Measurements from ENCODE around the gene PIK3AP1.
"Not testable (repeated sequence)": the region's sequence is repeated elsewhere in the genome, so short reads cannot be mapped to it uniquely, and the experiment has no call there.

The PIK3AP1 gene

DNA sequence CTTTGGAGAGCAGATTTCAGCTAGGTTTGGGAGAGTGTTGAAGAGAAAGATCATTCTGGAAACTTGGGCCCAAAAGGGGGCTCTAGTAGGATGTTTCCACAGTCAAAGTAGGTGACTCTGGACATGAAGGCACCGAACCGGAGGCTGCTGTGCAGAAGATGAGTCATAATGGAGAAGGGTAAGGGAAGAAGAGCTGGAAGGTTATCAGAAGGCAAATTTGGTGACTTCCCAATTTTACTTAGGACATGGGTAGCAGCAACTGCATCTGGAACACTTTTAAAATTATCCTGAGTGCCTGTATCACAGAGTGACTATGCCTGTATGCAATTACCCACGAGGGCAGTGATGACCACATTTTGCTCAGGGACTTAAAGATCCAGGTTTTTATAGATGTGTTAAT is 38.8 kb downstream of the PIK3AP1 start:
- peaks cover 83% of the 10 kb centered on the region for H3K79me2 ChIP-seq (ENCODE audit: insufficient read depth, low read length)
- 0 out of 2 replicates have a peak, but pooled peaks cover 3% of the 10 kb centered on the region for H3F3A ChIP-seq (ENCODE audit: insufficient read depth, low read length)
- no peaks in the 10 kb centered on the region for H3K27me3 ChIP-seq (ENCODE audit: insufficient read depth, low read length)
- no peak overlapping the region for H2AFZ ChIP-seq (ENCODE audit: low read length)
- no peak overlapping the region for H3K27ac ChIP-seq (ENCODE audit: low read depth, low read length, poor library complexity, severe bottlenecking)
- TF ChIP-seq, protein P1, sequence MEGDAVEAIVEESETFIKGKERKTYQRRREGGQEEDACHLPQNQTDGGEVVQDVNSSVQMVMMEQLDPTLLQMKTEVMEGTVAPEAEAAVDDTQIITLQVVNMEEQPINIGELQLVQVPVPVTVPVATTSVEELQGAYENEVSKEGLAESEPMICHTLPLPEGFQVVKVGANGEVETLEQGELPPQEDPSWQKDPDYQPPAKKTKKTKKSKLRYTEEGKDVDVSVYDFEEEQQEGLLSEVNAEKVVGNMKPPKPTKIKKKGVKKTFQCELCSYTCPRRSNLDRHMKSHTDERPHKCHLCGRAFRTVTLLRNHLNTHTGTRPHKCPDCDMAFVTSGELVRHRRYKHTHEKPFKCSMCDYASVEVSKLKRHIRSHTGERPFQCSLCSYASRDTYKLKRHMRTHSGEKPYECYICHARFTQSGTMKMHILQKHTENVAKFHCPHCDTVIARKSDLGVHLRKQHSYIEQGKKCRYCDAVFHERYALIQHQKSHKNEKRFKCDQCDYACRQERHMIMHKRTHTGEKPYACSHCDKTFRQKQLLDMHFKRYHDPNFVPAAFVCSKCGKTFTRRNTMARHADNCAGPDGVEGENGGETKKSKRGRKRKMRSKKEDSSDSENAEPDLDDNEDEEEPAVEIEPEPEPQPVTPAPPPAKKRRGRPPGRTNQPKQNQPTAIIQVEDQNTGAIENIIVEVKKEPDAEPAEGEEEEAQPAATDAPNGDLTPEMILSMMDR (IDR thresholded peaks at IDR 0.05; ENCODE audit: low read length), result no peak
- TF ChIP-seq EZH2 (IDR thresholded peaks at IDR 0.05; ENCODE audit: borderline replicate concordance, low read length), result no peak
- H3K9me3 ChIP-seq (ENCODE audit: low read length), result no peaks in the 10 kb centered on the region
- no peak overlapping the region for H3K9ac ChIP-seq (ENCODE audit: low read length)
- H3K36me3 ChIP-seq (ENCODE audit: insufficient read depth, low read length), result peaks cover 45% of the 10 kb centered on the region
- no peaks in the 10 kb centered on the region for H3K9me2 ChIP-seq (ENCODE audit: low read depth, low read length)
- H3K4me3 ChIP-seq (ENCODE audit: low read depth, low read length, poor library complexity, severe bottlenecking), result no peak overlapping the region
- peaks cover 79% of the 10 kb centered on the region for H3K4me1 ChIP-seq (ENCODE audit: insufficient read depth, low read length, severe bottlenecking)
- no peaks in the 10 kb centered on the region for H4K20me1 ChIP-seq (ENCODE audit: insufficient read depth, low read length)
- no peak overlapping the region for H3K4me2 ChIP-seq (ENCODE audit: low read length)

GRCh38 chr10:96680463-96680862 is 39.9 kb downstream of the PIK3AP1 start:
- not testable (repeated sequence) for H3K9ac ChIP-seq (ENCODE audit: low read length); H2AFZ ChIP-seq (ENCODE audit: low read length); H4K20me1 ChIP-seq (ENCODE audit: insufficient read depth, low read length); H3K9me2 ChIP-seq (ENCODE audit: low read depth, low read length); H3K9me3 ChIP-seq (ENCODE audit: low read length); H3K27me3 ChIP-seq (ENCODE audit: insufficient read depth, low read length); H3K27ac ChIP-seq (ENCODE audit: low read depth, low read length, poor library complexity, severe bottlenecking); H3K4me2 ChIP-seq (ENCODE audit: low read length); H3F3A ChIP-seq (ENCODE audit: insufficient read depth, low read length); H3K4me3 ChIP-seq (ENCODE audit: low read depth, low read length, poor library complexity, severe bottlenecking)
- Histone ChIP-seq H3K4me1 (ENCODE audit: insufficient read depth, low read length, severe bottlenecking) (peaks cover 78% of the 10 kb centered on the region), H3K79me2 (ENCODE audit: insufficient read depth, low read length) (peaks cover 83% of the 10 kb centered on the region), H3K36me3 (ENCODE audit: insufficient read depth, low read length) (peaks cover 43% of the 10 kb centered on the region)

GRCh38 chr10:96678725-96679124 is 41.6 kb downstream of the PIK3AP1 start:
- H3K4me2 ChIP-seq (ENCODE audit: low read length), result no peak overlapping the region
- peaks cover 79% of the 10 kb centered on the region for H3K4me1 ChIP-seq (ENCODE audit: insufficient read depth, low read length, severe bottlenecking)

More at GRCh38 chr10:96678725-96679124, 41.6 kb downstream of the PIK3AP1 start:
- H4K20me1 ChIP-seq (ENCODE audit: insufficient read depth, low read length), result no peaks in the 10 kb centered on the region
- peaks cover 28% of the 10 kb centered on the region for H3K36me3 ChIP-seq (ENCODE audit: insufficient read depth, low read length)
- H3K4me3 ChIP-seq (ENCODE audit: low read depth, low read length, poor library complexity, severe bottlenecking), result no peak overlapping the region
- H3K9me2 ChIP-seq (ENCODE audit: low read depth, low read length), result no peaks in the 10 kb centered on the region
- no peak overlapping the region for H3K9ac ChIP-seq (ENCODE audit: low read length)
- no peaks in the 10 kb centered on the region for H3K9me3 ChIP-seq (ENCODE audit: low read length)
- H2AFZ ChIP-seq (ENCODE audit: low read length), result no peak overlapping the region
- 0 out of 2 replicates have a peak, but pooled peaks cover 3% of the 10 kb centered on the region for H3F3A ChIP-seq (ENCODE audit: insufficient read depth, low read length)
- TF ChIP-seq EZH2 (IDR thresholded peaks at IDR 0.05; ENCODE audit: borderline replicate concordance, low read length), result no peak
- TF ChIP-seq, protein P1 (IDR thresholded peaks at IDR 0.05; ENCODE audit: low read length), result no peak
- H3K27me3 ChIP-seq (ENCODE audit: insufficient read depth, low read length), result no peaks in the 10 kb centered on the region
- peak overlapping the region; percentile 74 for H3K27ac ChIP-seq (ENCODE audit: low read depth, low read length, poor library complexity, severe bottlenecking)
- peaks cover 67% of the 10 kb centered on the region for H3K79me2 ChIP-seq (ENCODE audit: insufficient read depth, low read length)
